BLaER1 (cell line): ENCODE results near the gene NCKAP5L.
"Not testable (repeated sequence)": the region's sequence is repeated elsewhere in the genome, so short reads cannot be mapped to it uniquely, and the experiment has no call there.

ENCODE experiments used
- H3K27ac ChIP-seq: shearing (Covaris generic); formaldehyde crosslinking; 2 replicates; pipeline ENCODE4 v1.8.1; 2022
- H3K27me3 ChIP-seq: shearing (Covaris generic); formaldehyde crosslinking; 2 replicates; pipeline ENCODE4 v1.8.1; 2022
- H3K36me3 ChIP-seq: shearing (Covaris generic); formaldehyde crosslinking; 2 replicates; pipeline ENCODE4 v1.8.1; 2022
- H3K4me1 ChIP-seq: shearing (Covaris generic); formaldehyde crosslinking; 2 replicates; pipeline ENCODE4 v1.8.1; 2022
- H3K4me2 ChIP-seq: shearing (Covaris generic); formaldehyde crosslinking; 2 replicates; pipeline ENCODE4 v1.8.1; 2022
- H3K4me3 ChIP-seq: shearing (Covaris generic); formaldehyde crosslinking; 2 replicates; pipeline ENCODE4 v1.8.1; 2022
- H3K9ac ChIP-seq: shearing (Covaris generic); formaldehyde crosslinking; 2 replicates; pipeline ENCODE4 v1.8.1; 2022
- H3K9me3 ChIP-seq: shearing (Covaris generic); formaldehyde crosslinking; 2 replicates; pipeline ENCODE4 v1.8.1; 2022
- H4K20me1 ChIP-seq: shearing (Covaris generic); formaldehyde crosslinking; 2 replicates; pipeline ENCODE4 v1.8.1; 2022
- Cebpa-rat ChIP-seq: shearing (Covaris generic); IDR thresholded peaks from 2 replicates; pipeline ENCODE4 v1.8.1; 2022

Gene NCKAP5L

DNA sequence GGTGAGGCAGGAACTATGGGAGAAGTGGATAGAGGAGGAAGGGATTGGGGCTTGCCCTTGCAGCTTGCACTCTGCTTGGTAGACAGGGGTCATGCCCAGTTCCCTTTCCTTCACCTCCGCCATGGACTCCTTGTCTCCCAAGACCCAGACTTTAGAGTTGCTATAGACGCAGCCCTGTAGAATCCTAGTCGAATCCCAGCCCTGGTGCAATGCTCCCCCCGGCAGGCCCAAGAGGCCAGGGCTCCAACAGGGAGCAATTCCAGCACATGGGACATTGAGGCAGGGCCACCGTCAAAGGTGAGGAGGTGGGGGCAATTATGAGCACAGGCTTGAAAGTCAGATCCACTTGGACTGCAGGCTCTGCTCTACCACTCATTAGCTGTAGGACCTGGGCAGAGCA is 44.2 kb upstream of the NCKAP5L start:
- H3K27ac ChIP-seq, result no peak overlapping the region

DNA sequence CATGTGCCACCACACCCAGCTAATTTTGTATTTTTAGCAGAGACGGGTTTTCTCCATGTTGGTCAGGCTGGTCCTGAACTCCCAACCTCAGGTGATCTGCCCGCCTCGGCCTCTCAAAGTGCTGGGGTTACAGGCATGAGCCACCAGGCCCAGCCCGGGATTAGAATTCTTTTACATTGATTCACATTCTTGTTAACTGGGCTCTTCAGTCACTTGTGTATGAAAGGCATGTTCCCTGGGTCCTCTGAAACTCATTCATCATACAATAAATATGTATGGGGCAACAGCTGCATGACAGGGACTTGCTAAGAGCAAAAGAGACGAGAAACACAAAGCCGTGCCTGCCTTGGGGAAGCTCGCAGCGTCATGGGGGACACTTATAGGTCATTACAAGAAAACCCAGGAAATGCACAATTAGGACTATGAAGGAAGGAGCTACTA is 43.6 kb upstream of the NCKAP5L start:
- H3K9ac ChIP-seq, H4K20me1 ChIP-seq, H3K36me3 ChIP-seq, H3K27me3 ChIP-seq, H3K4me2 ChIP-seq, H3K9me3 ChIP-seq, H3K27ac ChIP-seq, H3K4me3 ChIP-seq: not testable (repeated sequence)
- H3K4me1 ChIP-seq, result peaks cover 10% of the 10 kb centered on the region; the same call in 1 of the 2 replicates

More for the DNA sequence above, 44.2 kb upstream of the NCKAP5L start:
- Histone ChIP-seq H3K9ac (no peak overlapping the region), H3K4me1 (peaks cover 10% of the 10 kb centered on the region; the same call in 1 of the 2 replicates), H3K4me3 (no peak overlapping the region), H3K9me3 (no peaks in the 10 kb centered on the region), H4K20me1 (no peaks in the 10 kb centered on the region), H3K27me3 (no peaks in the 10 kb centered on the region), H3K36me3 (no peaks in the 10 kb centered on the region), H3K4me2 (no peak overlapping the region)
- TF ChIP-seq Cebpa-rat, result no peak

DNA sequence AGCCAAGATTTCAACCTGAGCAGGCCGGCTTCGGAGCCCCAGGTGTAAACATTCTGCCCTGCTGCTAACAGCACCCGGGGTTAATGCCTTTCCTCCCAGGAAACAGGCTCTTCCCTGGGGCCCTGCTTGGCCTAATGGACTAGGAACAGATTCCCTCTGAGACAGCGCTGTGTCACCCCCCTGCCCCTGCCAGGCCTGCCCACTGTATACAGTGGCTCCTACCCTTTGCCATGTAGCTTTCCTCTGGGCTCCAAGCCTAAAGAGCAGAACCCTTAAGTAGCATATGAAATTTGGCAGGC is 43.0 kb upstream of the NCKAP5L start:
- H3K4me3 ChIP-seq, result no peak overlapping the region
- no peaks in the 10 kb centered on the region for H3K9me3 ChIP-seq
- H3K27ac ChIP-seq, result no peak overlapping the region
- no peak overlapping the region for H3K9ac ChIP-seq
- H3K36me3 ChIP-seq, result no peaks in the 10 kb centered on the region
- no peak for TF ChIP-seq Cebpa-rat
- peaks cover 10% of the 10 kb centered on the region; the same call in 1 of the 2 replicates for H3K4me1 ChIP-seq
- H3K27me3 ChIP-seq, result no peaks in the 10 kb centered on the region
- H3K4me2 ChIP-seq, result no peak overlapping the region
- no peaks in the 10 kb centered on the region for H4K20me1 ChIP-seq

DNA sequence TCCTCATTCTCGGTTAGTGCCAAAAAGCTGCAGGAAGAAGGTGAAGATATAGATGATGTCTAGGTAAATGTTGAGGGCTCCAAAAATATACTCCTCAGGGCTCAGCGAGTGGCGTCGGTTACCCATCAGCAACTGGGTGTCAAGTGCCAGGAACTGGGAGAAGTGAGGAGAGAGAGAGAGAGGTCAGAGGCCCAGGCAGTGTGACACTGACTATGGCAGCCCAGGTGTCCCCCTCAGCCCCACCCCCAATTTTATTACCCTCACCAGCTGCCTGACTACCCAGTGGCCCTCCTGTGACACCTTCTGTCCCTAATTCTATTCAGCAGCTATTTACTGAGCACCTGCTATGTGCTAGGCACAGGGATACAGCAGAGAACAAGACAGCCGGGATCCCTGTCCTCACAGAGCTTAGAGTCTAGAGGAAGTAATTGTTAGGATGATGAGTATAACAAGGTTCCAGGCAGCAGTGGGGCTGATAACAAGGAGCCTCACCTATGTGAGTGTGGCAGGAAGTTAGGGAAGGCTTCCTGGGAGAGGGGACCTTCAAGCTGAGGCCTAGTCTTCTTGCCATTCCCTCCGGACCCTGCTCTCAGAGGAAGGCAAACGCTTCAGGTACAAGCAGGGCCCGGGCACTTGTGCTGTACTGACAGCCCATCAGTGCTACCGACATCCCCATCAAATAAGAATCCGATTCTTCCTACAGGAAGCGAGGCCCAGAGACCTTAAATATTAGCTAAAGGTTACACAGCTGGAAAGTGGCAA is 42.5 kb upstream of the NCKAP5L start:
- Histone ChIP-seq H3K4me1 (peaks cover 10% of the 10 kb centered on the region; the same call in 1 of the 2 replicates), H4K20me1 (no peaks in the 10 kb centered on the region), H3K4me2 (no peak overlapping the region), H3K4me3 (no peak overlapping the region), H3K27ac (no peak overlapping the region), H3K36me3 (no peaks in the 10 kb centered on the region), H3K9me3 (no peaks in the 10 kb centered on the region), H3K9ac (no peak overlapping the region), H3K27me3 (no peaks in the 10 kb centered on the region)
- TF ChIP-seq Cebpa-rat, result no peak

DNA sequence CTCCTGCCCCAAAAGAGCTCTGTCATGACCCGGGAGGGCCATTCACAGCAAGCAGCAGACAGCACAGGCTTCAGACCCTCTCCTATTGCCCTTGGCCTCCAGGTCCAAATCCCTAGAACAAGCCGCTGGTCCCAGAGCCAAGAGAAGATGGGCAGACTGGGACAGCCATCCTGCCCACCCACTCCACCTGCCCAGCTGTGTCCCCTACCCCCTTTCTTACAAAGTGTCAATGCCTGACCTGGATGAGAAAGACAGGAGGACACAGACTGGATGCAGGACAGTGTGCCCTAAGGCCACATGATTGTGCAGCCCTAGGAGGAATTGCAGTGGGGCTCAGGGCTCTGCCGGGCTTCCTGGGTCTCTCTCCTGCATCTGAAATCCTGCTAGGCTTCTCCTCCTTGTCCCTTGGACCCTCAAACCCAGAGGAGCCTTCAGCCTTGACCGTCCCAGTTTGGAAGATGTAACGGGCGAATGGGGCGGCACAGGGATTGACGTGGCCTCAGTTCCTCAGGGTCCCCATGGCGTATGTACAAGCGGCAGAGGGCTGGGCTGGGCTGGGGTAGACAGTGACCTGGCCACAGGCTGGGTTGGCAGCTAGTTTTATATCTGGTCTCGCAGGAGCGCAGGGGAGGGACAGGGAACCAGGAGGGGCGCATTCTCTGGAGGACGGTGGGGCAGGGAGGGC is 41.7 kb upstream of the NCKAP5L start:
- Histone ChIP-seq H3K4me3 (no peak overlapping the region), H3K27ac (no peak overlapping the region), H4K20me1 (no peaks in the 10 kb centered on the region), H3K9me3 (no peaks in the 10 kb centered on the region), H3K9ac (peak overlapping the region; percentile 24; the same call in 1 of the 2 replicates), H3K36me3 (no peaks in the 10 kb centered on the region), H3K4me2 (no peak overlapping the region), H3K4me1 (peaks cover 10% of the 10 kb centered on the region; the same call in 1 of the 2 replicates), H3K27me3 (no peaks in the 10 kb centered on the region)
- no peak for TF ChIP-seq Cebpa-rat

DNA sequence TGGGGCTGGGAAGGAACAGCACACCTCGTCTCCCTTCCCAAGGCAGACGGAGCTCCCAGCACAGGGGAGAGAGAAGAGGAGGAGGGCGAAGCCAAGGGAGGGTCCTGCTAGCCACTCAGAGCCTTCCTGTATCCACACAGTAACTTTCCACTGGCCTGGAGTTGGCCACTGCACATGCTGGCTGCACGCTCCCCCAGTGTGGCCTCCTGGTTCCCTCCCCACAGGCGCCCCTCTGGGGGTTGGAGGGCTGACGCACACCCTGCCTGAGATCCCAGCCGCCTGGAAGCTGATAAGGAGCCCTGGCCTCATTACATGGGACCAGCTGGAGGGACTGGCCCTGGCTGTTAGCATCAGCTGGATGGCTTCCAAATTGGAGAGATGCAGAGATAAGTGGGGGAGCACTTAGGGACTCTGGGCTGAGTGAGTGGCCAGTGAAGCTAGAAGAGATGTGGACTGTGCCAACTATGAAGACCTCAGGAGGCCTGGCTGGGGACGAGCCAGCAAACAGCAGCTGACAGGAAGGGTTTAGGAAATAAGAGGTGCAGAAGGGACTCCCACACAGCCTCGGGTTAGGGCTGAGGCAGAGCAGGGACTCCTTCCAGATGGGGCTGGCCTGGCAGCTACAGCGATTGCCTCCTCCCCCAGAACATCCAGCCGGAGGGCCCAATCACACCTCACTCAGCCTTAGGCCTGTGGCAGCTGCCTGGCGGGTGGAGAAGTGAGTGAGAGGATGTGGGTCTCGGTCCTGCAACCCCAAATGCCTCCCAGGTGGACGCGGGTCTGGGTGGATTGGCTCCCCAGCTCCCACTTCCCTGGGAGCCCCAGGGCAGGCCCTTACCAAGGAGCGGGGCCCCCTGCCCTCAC is 41.0 kb upstream of the NCKAP5L start:
- Histone ChIP-seq H3K27ac (no peak overlapping the region), H3K27me3 (no peaks in the 10 kb centered on the region), H3K9me3 (no peaks in the 10 kb centered on the region), H4K20me1 (no peaks in the 10 kb centered on the region), H3K4me2 (peak overlapping the region; percentile 11), H3K4me3 (no peak overlapping the region), H3K4me1 (peaks cover 10% of the 10 kb centered on the region; the same call in 1 of the 2 replicates), H3K9ac (peak overlapping the region; percentile 24; the same call in 1 of the 2 replicates), H3K36me3 (no peaks in the 10 kb centered on the region)
- TF ChIP-seq Cebpa-rat, result no peak

DNA sequence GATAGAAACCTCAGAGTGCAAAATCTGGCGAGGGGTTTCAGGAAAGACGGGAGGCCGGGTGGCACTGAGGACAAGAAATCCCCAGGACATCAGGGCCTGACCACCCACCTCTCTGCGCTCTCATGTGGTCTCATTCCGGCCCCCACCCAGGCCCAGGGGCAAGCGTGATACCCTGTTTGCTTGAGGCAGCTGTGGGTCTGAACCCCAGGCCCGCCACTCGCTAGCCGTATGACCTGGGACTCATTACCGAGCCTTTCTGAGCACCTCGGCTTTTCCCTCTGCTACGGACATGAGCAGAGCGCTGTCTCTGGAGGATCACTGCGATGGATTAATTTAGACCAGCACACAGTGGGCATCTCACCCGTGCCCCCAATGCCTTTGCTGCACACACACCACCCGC is 40.2 kb upstream of the NCKAP5L start:
- no peaks in the 10 kb centered on the region for H3K27me3 ChIP-seq
- H3K4me1 ChIP-seq, result peaks cover 10% of the 10 kb centered on the region; the same call in 1 of the 2 replicates
- no peak overlapping the region for H3K4me2 ChIP-seq
- no peak overlapping the region for H3K9ac ChIP-seq
- H3K27ac ChIP-seq, result no peak overlapping the region
- H3K36me3 ChIP-seq, result no peaks in the 10 kb centered on the region
- no peaks in the 10 kb centered on the region for H4K20me1 ChIP-seq
- H3K4me3 ChIP-seq, result no peak overlapping the region
- TF ChIP-seq Cebpa-rat, result no peak
- no peaks in the 10 kb centered on the region for H3K9me3 ChIP-seq

DNA sequence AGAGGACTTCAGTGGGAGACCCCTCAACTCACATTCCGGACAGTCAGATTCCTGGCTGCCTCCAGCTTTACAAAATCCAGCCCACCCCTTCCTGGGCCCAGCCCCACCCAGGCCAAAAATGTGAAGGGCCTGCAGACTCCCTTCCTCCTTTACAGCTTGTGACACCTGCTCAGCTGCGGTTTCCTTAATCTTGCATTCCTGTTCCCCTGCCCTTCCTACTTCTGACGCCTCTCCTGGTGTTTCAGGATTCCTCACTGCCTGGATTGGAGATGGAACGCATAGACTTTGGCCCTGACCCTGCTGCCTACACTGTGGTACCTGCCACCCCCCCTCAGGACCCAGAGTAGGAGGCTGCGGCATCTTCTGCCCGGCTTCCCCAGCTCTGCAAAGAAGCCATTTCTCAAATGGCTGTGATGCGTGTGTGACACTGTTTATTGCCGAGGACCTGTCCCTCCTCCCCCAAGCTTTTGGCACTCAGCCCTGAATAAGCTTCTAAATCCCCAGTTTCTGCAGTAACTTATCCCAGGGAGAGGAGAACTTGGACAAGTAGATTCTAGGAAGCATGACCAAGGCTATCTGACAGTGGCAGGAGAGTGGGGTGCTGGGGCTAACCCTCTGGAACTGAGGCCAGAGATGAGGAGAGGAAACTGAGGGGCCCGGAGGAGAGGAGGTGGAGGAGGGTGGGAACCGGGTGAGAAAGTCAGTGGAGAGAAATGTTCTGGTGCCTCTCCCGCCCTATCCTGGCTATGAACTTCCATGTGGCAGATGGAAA is 39.5 kb upstream of the NCKAP5L start:
- Histone ChIP-seq H3K9me3 (no peaks in the 10 kb centered on the region), H4K20me1 (no peaks in the 10 kb centered on the region), H3K4me3 (no peak overlapping the region), H3K27ac (no peak overlapping the region), H3K9ac (no peak overlapping the region), H3K4me2 (no peak overlapping the region), H3K27me3 (no peaks in the 10 kb centered on the region), H3K4me1 (peaks cover 10% of the 10 kb centered on the region; the same call in 1 of the 2 replicates), H3K36me3 (no peaks in the 10 kb centered on the region)
- no peak for TF ChIP-seq Cebpa-rat

DNA sequence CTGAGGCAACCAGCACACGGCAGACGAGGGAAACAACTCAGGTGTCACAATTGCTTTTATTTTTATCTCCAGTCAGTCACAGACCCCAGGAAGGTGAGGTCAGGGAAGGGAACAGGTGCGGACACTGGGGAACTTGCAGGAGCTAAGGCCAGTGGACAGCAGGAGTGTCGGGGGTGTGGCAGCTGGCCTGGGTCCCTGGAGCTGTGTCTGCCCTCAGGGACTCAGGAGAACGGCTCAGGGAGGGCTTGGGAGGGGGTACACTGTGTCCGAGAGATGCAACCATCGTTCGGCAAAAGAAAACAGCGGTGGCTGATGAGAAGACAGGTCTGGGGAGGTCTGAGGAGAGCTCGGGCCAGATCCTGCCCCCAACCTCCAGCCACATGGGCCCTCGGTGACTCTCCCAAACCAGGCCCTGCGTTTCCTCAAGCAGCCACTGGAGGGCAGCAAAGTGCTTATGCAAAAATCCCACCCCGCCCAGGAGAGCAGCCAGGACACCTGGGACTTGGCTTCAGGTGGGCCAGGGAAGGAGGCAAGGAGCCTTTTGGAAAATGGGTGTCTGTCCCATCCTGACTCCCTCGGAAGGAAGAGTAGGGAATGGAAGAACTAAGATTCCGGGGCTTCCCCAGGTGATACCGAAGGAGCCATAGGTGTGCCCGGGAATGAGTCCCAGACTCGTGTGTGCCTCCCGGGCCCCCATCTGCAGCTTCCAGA is 38.8 kb upstream of the NCKAP5L start:
- Histone ChIP-seq H3K4me3 (no peak overlapping the region), H3K27me3 (no peaks in the 10 kb centered on the region), H3K4me1 (peaks cover 10% of the 10 kb centered on the region; the same call in 1 of the 2 replicates), H3K27ac (0 out of 2 replicates have a peak overlapping the region, but pooled peaks have one; percentile 38), H3K36me3 (no peaks in the 10 kb centered on the region), H3K9ac (no peak overlapping the region), H3K4me2 (no peak overlapping the region), H4K20me1 (no peaks in the 10 kb centered on the region), H3K9me3 (no peaks in the 10 kb centered on the region)
- TF ChIP-seq Cebpa-rat, result no peak
